Cardiac muscle cell (in vitro differentiated cells and primary cell): Measurements from ENCODE around the gene SLIT3. TPM values are rescaled to one million over a fixed set of nuclear protein-coding genes. Genes with fewer than 3 reads are reported as not detected.

ENCODE experiments used
- DNase-seq, 2 donors: peaks; one replicate each; pipeline versions ENCODE4 v3.0.0 to v3.0.0-alpha.2; 2010 to 2017; ENCODE audit warnings: low read depth in 1 of 2, low spot score in 1 of 2
- H3K27ac ChIP-seq: fragments of 200-600 bp; sonication (generic); 2 replicates; pipeline ENCODE4 v1.5.1; 2016
- H3K27me3 ChIP-seq: fragments of 200-600 bp; sonication (generic); 2 replicates; pipeline ENCODE4 v1.6.0; 2016; ENCODE audit warnings: control low read depth
- H3K36me3 ChIP-seq: fragments of 200-600 bp; sonication (generic); 2 replicates; pipeline ENCODE4 v1.5.1; 2016; ENCODE audit warnings: control low read depth
- H3K4me1 ChIP-seq: fragments of 200-600 bp; sonication (generic); 2 replicates; pipeline ENCODE4 v1.8.1; 2017; ENCODE audit warnings: low read depth, mild to moderate bottlenecking, mixed run types
- H3K4me3 ChIP-seq: fragments of 200-600 bp; sonication (generic); 2 replicates; pipeline ENCODE4 v1.5.1; 2016; ENCODE audit warnings: mild to moderate bottlenecking
- H3K9me3 ChIP-seq: fragments of 200-600 bp; sonication (generic); 2 replicates; pipeline ENCODE4 v1.5.1; 2017; ENCODE audit warnings: low read depth, mild to moderate bottlenecking, control low read depth
- CTCF ChIP-seq: IDR thresholded peaks from 2 replicates; pipeline ENCODE4 v1.5.1; 2012; ENCODE audit warnings: low read depth, mild to moderate bottlenecking, low read length
- polyA plus RNA-seq: library from polyadenylated mRNA; unstranded; fragments of >200 nt; fragmentation: Nextera tagmentation; extraction: Ambion mirVana; gene quantifications from 2 replicates; pipeline ENCODE4 v1.2.1, GENCODE V29; 2016
- total RNA-seq: library from RNA; depleted of rRNA; stranded (reverse); fragments of >200 nt; gene quantifications from 2 replicates; pipeline ENCODE4 v1.2.3, GENCODE V29; 2016

SLIT3 gene
- total and polyA plus RNA-seq, 2 experiments from 2014 or later, result 50.7 to 111 TPM

GRCh38 chr5:169004551-169004950 is 296.4 kb downstream of the SLIT3 start:
- Histone ChIP-seq H3K27me3 (no peaks in the 10 kb centered on the region), H3K4me3 (no peak overlapping the region)
- no peak for DNase-seq

DNA sequence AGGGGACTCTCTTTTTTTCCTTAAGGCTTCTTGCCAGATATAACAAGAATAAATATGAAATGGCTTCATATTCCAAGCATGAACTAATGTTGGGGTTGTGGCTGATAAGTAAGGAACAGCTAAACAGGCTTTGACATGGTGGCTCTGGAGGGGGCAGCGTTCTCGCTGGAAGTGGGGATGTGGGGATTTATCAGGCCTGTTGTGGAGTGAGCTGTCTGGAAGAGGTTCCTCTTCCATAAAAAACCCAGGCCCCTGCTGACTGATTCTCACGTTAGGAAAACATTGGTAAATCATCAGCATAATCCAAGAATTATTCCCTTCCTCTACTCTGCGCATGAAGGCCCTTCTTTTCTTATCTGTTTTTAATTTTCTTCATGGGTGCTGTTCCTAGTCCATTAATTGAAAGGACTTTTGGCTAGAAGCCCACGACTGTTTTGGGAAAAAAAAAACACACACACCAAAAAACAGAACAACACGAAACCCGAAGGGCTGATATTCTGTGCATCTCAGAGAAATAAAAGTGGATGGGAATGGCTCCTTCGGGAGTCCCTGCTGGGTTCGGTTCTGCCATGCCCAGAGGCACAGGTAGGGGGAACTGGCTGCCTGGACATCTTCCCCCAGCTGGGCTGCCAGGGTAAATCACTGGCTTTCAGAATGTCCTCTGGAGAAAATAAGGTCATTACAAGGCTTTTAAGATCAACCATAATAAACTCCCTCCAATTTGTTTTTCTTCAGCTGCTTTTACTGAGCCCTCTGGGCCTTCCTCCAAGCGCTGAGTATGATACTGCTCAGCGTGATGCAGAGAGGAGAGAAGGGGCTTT is 297.0 kb downstream of the SLIT3 start:
- peak; percentile 25 to 51 for DNase-seq
- Histone ChIP-seq H3K27me3 (no peaks in the 10 kb centered on the region), H3K9me3 (no peaks in the 10 kb centered on the region), H3K4me3 (no peak overlapping the region), H3K36me3 (no peaks in the 10 kb centered on the region), H3K4me1 (no peaks in the 10 kb centered on the region), H3K27ac (no peak overlapping the region)
- peak; percentile 49 for TF ChIP-seq CTCF

More at GRCh38 chr5:169004551-169004950, 296.4 kb downstream of the SLIT3 start:
- Histone ChIP-seq H3K27ac (no peak overlapping the region), H3K36me3 (no peaks in the 10 kb centered on the region), H3K4me1 (no peaks in the 10 kb centered on the region), H3K9me3 (no peaks in the 10 kb centered on the region)
- TF ChIP-seq CTCF, result no peak

DNA sequence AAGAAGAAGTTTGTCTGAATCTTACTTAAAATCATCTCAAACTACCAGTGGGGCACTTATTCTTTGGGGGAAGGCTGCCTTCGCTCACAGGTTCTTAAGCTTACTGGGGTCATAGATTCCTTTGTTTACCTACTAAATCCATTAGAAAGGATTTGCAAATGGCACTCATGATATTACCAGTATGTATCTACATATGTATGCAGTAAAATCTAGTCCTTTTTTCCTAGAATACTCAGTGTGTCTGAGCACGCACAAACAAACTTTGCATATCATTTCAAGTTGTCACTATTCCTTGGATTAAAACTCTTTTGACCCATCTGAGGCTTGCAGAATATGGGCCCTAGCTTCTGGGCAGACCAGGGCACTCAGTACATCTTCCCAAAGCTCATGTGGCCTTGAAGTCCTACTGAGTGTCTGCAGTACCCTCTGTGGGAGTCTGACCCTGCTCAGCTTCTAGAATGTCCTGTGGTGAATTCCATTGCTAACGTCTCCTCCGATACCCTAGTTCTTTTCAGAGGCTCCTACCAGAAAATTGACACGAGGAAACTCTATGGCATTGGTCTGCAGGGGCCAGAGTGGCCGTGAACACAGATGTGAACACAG is 297.9 kb downstream of the SLIT3 start:
- Histone ChIP-seq H3K4me3 (no peak overlapping the region), H3K27ac (no peak overlapping the region), H3K27me3 (no peaks in the 10 kb centered on the region), H3K9me3 (no peaks in the 10 kb centered on the region), H3K4me1 (no peaks in the 10 kb centered on the region), H3K36me3 (no peaks in the 10 kb centered on the region)
- TF ChIP-seq CTCF, result no peak
- no peak for DNase-seq

GRCh38 chr5:169001394-169001793 is 299.5 kb downstream of the SLIT3 start:
- Histone ChIP-seq H3K27me3 (no peaks in the 10 kb centered on the region), H3K27ac (no peak overlapping the region), H3K36me3 (no peaks in the 10 kb centered on the region), H3K4me3 (no peak overlapping the region), H3K4me1 (no peaks in the 10 kb centered on the region), H3K9me3 (no peaks in the 10 kb centered on the region)
- TF ChIP-seq CTCF, result no peak
- no peak for DNase-seq

DNA sequence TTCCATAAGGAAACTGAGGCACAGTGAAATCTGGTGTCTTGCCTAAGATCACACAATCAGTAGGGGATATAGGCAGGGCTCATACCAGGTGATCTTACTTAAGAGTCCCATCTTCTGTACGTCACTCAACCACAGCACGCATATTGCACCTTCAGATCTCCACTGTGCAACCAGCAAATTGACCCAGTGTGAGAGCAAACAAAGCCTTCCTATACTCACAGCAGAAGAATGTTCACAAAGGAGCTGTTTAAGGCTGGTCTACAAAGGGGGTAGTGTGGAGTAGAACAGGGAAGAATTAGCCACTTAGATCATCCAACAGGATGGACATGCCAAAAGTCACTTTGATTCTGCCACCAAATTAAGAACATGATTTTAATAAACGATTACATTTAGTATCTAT is 305.9 kb downstream of the SLIT3 start:
- no peak for TF ChIP-seq CTCF
- Histone ChIP-seq H3K9me3 (no peaks in the 10 kb centered on the region), H3K27ac (no peak overlapping the region), H3K27me3 (no peaks in the 10 kb centered on the region), H3K36me3 (no peaks in the 10 kb centered on the region), H3K4me1 (no peaks in the 10 kb centered on the region), H3K4me3 (no peak overlapping the region)
- no peak for DNase-seq
